ENCODE measurements around the gene FXYD7. TPM values are rescaled to one million over a fixed set of nuclear protein-coding genes. Genes with fewer than 3 reads are reported as not detected.
"Not testable (repeated sequence)": the region's sequence is repeated elsewhere in the genome, so short reads cannot be mapped to it uniquely, and the experiment has no call there.

FXYD7 gene
- total RNA-seq, 4 donors from 2014 or later, result not detected

- no peaks in the 10 kb centered on the region for H3K27me3 ChIP-seq
- H3K36me3 ChIP-seq, result peaks cover 0 to 12% (median 0%) of the 10 kb centered on the region in 3 donors
- DNase-seq, result no peak
- H3K9me3 ChIP-seq, result no peaks in the 10 kb centered on the region
- H3K4me1 ChIP-seq, result peaks cover 49 to 83% (median 64%) of the 10 kb centered on the region in 3 donors
- H3K4me3 ChIP-seq, result peak overlapping the region in 2 of 4 donors; percentile 46 to 65
- peak overlapping the region; percentile 80 to 95 (median 92) for H3K27ac ChIP-seq
- WGBS, 2 donors, result 65 to 81% methylated on average over 5 to 6 of the region's 19 CpGs
- intact Hi-C loops (cut with DNase I), result no loop called here
- no peak for TF ChIP-seq POLR2A (IDR thresholded peaks at IDR 0.05)
- TF ChIP-seq, protein P1, sequence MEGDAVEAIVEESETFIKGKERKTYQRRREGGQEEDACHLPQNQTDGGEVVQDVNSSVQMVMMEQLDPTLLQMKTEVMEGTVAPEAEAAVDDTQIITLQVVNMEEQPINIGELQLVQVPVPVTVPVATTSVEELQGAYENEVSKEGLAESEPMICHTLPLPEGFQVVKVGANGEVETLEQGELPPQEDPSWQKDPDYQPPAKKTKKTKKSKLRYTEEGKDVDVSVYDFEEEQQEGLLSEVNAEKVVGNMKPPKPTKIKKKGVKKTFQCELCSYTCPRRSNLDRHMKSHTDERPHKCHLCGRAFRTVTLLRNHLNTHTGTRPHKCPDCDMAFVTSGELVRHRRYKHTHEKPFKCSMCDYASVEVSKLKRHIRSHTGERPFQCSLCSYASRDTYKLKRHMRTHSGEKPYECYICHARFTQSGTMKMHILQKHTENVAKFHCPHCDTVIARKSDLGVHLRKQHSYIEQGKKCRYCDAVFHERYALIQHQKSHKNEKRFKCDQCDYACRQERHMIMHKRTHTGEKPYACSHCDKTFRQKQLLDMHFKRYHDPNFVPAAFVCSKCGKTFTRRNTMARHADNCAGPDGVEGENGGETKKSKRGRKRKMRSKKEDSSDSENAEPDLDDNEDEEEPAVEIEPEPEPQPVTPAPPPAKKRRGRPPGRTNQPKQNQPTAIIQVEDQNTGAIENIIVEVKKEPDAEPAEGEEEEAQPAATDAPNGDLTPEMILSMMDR (IDR thresholded peaks at IDR 0.05), result no peak
These were observed 17.8 kb upstream of the FXYD7 start for GRCh38 chr19:35125270-35125717.

DNA sequence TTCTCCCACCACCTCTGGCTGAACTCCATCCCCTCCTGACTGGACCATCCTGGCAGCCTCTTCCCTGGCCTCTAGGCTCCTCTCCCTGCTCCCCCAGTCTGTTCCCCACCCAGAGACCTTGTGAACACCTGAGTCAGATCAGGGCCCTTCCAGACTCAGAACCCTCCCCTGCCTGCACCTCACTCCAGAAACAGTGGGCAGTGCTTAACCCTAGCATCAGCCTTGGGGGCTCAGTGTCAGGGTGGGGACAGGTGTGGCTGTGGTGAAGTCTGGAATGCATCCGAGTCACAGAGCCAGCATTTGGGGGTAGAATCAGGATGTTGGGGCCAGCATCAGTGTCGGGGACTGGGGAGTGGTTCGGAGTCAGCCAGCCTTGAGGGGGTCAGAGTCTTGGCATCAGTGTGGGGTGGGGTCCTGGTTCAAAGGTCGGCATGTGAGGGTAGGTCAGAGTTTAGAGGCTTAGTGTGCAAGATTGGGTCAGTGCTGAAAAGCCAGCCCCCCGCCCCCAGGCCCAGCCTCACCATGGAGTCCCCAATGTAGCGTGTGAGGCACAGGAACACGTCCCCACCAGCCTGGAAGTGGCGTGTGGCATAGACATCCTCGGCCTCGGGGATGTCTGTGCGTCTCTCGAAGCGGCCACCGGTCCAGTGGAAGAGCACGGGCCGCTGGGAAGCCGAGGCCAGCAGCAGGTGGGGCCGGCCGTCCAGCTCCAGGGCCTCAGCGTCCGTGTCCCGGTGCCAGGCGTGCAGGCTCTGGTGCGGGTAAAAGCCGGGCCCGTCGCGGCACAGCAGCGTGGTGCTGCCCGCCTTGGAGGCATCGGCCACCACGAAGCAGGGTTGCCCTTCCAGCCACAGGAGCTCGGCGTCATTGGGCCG lies 17.1 kb upstream of the FXYD7 start:
- intact Hi-C loops (cut with DNase I), result no loop called here
- Histone ChIP-seq H3K36me3 (peaks cover 0 to 12% (median 0%) of the 10 kb centered on the region in 3 donors), H3K4me3 (no peak overlapping the region), H3K4me1 (peaks cover 44 to 76% (median 60%) of the 10 kb centered on the region in 3 donors), H3K9me3 (no peaks in the 10 kb centered on the region), H3K27ac (peak overlapping the region; percentile 80 to 95 (median 92)), H3K27me3 (no peaks in the 10 kb centered on the region)
- no peak for TF ChIP-seq POLR2A (IDR thresholded peaks at IDR 0.05)
- TF ChIP-seq, protein P1 (IDR thresholded peaks at IDR 0.05), result no peak
- DNase-seq, result no peak
- 28 to 65% methylated on average over 4 to 16 of the region's 35 CpGs for WGBS, 2 donors

- Histone ChIP-seq H3K36me3 (peaks cover 0 to 6% (median 0%) of the 10 kb centered on the region in 3 donors), H3K4me3 (no peak overlapping the region), H3K27me3 (no peaks in the 10 kb centered on the region), H3K9me3 (no peaks in the 10 kb centered on the region), H3K4me1 (peaks cover 38 to 70% (median 56%) of the 10 kb centered on the region in 3 donors), H3K27ac (peak overlapping the region in 3 of 4 donors; percentile 92 to 95 (median 93))
- no peak for DNase-seq
- WGBS, 2 donors, result 52 to 68% methylated on average over 8 of the region's 20 CpGs
- TF ChIP-seq POLR2A (IDR thresholded peaks at IDR 0.05), result no peak
- TF ChIP-seq, protein P1 (IDR thresholded peaks at IDR 0.05), result no peak
- intact Hi-C loops (cut with DNase I), result no loop called here
These were observed 16.5 kb upstream of the FXYD7 start for GRCh38 chr19:35126624-35126959.

DNA sequence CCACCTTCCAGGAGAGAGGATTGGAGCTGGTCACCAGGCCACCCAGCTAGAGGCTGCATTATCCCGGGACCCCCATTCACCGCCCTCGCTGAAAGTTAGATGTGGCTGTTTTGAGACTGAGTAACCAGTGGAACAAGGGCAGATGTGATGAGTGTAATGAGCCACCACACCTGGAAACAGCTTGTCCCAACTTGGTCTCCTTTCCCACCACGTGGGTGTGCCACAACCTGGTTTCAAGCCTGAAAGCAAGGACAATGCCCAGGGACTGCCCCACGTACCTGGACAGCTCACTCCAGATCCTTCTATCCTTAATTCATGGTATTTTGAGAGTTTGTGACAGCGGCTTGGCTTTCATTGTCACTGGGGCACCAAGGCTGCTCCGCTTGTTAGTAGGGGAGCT lies 15.2 kb upstream of the FXYD7 start:
- Histone ChIP-seq H3K36me3 (no peaks in the 10 kb centered on the region), H3K4me1 (peaks cover 29 to 57% (median 43%) of the 10 kb centered on the region in 3 donors), H3K27me3 (no peaks in the 10 kb centered on the region), H3K9me3 (no peaks in the 10 kb centered on the region), H3K4me3 (no peak overlapping the region), H3K27ac (peak overlapping the region; percentile 25 to 93 (median 78))
- no peak for TF ChIP-seq POLR2A (IDR thresholded peaks at IDR 0.05)
- TF ChIP-seq, protein P1 (IDR thresholded peaks at IDR 0.05), result no peak
- intact Hi-C loops (cut with DNase I), result no loop called here
- 35 to 54% methylated on average over 7 of the region's 7 CpGs for WGBS, 2 donors
- no peak for DNase-seq

GRCh38 chr19:35128398-35129057 lies 14.5 kb upstream of the FXYD7 start:
- no peak overlapping the region for H3K4me3 ChIP-seq
- DNase-seq, result no peak
- H3K4me1 ChIP-seq, result peaks cover 23 to 50% (median 37%) of the 10 kb centered on the region in 3 donors
- no peak for TF ChIP-seq POLR2A (IDR thresholded peaks at IDR 0.05)
- TF ChIP-seq, protein P1 (IDR thresholded peaks at IDR 0.05), result no peak
- no peaks in the 10 kb centered on the region for H3K36me3 ChIP-seq
- H3K27me3 ChIP-seq, result no peaks in the 10 kb centered on the region
- H3K9me3 ChIP-seq, result no peaks in the 10 kb centered on the region
- H3K27ac ChIP-seq, result peak overlapping the region in 2 of 4 donors; percentile 64 to 93
- 82 to 91% methylated on average over 8 to 9 of the region's 9 CpGs for WGBS, 2 donors
- intact Hi-C loops (cut with DNase I), result no loop called here

DNA sequence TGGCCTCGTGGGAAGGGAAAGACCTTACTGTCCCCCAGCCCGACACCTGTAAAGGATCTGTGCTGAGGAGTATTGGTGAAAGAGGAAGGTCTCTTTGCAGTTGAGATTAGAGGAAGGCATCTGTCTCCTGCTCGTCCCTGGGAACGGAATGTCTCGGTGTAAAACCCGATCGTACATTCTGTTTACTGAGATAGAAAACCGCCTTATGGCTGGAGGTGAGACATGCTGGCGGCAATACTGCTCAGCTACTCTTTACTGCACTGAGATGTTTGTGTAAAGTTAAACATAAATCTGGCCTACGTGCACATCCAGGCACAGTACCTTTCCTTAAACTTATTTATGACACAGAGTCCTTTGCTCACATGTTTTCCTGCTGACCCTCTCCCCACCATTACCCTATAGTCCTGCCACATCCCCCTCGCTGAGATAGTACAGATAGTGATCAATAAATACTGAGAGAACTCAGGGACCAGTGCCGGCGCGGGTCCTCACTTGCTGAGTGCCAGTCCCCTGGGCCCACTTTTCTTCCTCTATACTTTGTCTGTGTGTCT lies 13.3 kb upstream of the FXYD7 start:
- H3K27me3 ChIP-seq; DNase-seq; H3K36me3 ChIP-seq; H3K9me3 ChIP-seq; intact Hi-C loops (cut with DNase I); H3K4me3 ChIP-seq; H3K27ac ChIP-seq: not testable (repeated sequence)
- WGBS, 2 donors, result 69 to 73% methylated on average over 14 of the region's 14 CpGs
- H3K4me1 ChIP-seq, result peaks cover 13 to 38% (median 27%) of the 10 kb centered on the region in 3 donors

All from esophagus squamous epithelium (tissue), 5 donors.